ENCODE results near the gene MPIG6B.
A peak's percentile ranks its signal among the peaks of the same experiment; 100 is the strongest.

Gene MPIG6B

DNA sequence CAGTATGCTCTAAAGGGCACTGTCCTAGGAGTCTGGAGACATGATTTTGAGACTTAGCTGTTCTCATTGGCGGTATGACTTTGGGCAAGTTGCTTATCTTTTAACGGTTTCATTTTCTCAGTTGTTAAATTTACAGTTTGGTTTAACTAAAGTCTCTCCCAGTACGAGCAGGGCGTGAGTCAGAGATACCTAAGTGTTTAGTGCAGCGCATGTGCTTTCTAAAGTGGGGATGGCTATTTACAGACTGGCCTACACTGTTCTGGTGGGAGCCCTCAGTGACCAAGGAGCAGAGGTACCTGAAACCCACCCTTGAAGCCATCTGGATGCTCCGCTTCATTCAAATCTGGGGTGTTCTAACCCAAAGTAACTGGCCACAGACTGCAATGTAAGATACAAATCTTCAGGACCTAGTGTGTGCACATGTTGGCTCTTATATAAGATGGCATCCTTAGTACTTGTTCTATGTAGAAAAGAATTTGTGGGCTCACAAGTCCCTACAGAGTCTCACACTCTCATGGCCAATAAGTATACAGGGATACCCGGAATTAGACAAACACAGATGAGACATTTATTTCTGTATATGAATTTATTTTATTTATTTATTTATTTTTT, 27.3 kb downstream of the MPIG6B start:
- no peaks in the 10 kb centered on the region for H3K4me1 ChIP-seq (ENCODE audit: control insufficient read depth in 1 of 2, insufficient read depth in 2 of 2, low read length in 2 of 2)
- H3K4me3 ChIP-seq (ENCODE audit: low read depth in 1 of 2, low read length in 2 of 2): no peak overlapping the region
- no peaks in the 10 kb centered on the region for H3K9me3 ChIP-seq (ENCODE audit: control insufficient read depth in 1 of 2, low read length in 2 of 2)
- H3K9ac ChIP-seq (ENCODE audit: low read depth in 1 of 2, low read length in 2 of 2): no peak overlapping the region
- no peak overlapping the region for H3K27ac ChIP-seq (ENCODE audit: low read depth, low read length)
- H3K27me3 ChIP-seq (ENCODE audit: control insufficient read depth in 1 of 2, insufficient read depth in 2 of 2, low read length in 2 of 2): no peaks in the 10 kb centered on the region
- H3K36me3 ChIP-seq (ENCODE audit: control insufficient read depth in 1 of 2, insufficient read depth in 2 of 2, low read length in 2 of 2): peaks cover 0 to 6% of the 10 kb centered on the region in 2 donors

DNA sequence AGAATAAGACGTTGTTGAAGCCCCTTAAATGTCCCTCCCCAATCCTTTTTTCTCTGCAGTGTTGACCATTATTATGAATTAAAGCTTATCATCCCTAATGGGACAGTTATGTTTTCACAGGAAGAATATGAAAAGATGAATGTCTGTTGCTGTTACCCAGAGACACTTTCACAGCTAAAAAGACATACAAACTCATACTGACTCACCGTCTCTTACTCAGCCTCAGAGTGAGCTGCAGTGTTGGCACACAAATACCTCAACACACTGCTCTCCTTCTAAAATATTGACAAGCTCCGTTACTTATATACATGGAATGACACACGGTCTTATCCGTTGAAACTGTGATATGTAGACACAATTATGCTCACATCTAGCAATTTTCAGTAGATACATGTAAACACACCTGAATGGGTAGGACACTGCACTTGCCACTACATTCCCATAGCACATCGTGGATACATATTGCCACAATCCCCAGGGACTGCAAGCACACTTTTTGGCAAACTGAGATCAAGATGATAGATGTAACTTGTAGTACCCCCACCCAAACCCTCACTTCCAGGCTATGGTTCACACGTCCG, 29.7 kb downstream of the MPIG6B start:
- Histone ChIP-seq H3K4me1 (ENCODE audit: control insufficient read depth in 1 of 2, insufficient read depth in 2 of 2, low read length in 2 of 2) (no peaks in the 10 kb centered on the region), H3K27ac (ENCODE audit: low read depth, low read length) (no peak overlapping the region), H3K27me3 (ENCODE audit: control insufficient read depth in 1 of 2, insufficient read depth in 2 of 2, low read length in 2 of 2) (no peaks in the 10 kb centered on the region), H3K36me3 (ENCODE audit: control insufficient read depth in 1 of 2, insufficient read depth in 2 of 2, low read length in 2 of 2) (no peaks in the 10 kb centered on the region), H3K9ac (ENCODE audit: low read depth in 1 of 2, low read length in 2 of 2) (no peak overlapping the region), H3K4me3 (ENCODE audit: low read depth in 1 of 2, low read length in 2 of 2) (no peak overlapping the region), H3K9me3 (ENCODE audit: control insufficient read depth in 1 of 2, low read length in 2 of 2) (no peaks in the 10 kb centered on the region)

DNA sequence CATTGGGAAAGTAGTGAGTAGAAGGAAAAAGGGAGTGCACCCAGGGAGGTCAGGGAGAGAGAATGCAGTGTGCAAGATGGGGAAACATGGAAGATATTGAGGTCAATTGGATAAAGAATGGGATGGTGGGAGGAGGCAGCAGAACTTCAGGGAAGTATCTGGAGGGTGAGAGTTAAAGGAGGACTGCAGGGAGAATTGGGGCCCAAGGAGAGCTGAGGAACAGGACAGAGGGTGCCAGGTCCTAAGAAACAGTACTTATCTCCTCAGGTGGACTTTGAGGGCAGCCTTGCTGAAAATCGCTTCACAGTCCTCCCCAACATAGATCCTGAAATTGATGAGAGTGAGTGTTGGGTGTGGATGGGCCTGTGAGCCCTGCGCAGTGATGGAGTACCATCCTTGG, 35.1 kb downstream of the MPIG6B start:
- H3K27me3 ChIP-seq (ENCODE audit: control insufficient read depth in 1 of 2, insufficient read depth in 2 of 2, low read length in 2 of 2): no peaks in the 10 kb centered on the region
- no peak overlapping the region for H3K4me3 ChIP-seq (ENCODE audit: low read depth in 1 of 2, low read length in 2 of 2)
- H3K36me3 ChIP-seq (ENCODE audit: control insufficient read depth in 1 of 2, insufficient read depth in 2 of 2, low read length in 2 of 2): peaks cover 0 to 20% of the 10 kb centered on the region in 2 donors
- H3K9me3 ChIP-seq (ENCODE audit: control insufficient read depth in 1 of 2, low read length in 2 of 2): no peaks in the 10 kb centered on the region
- no peak overlapping the region for H3K27ac ChIP-seq (ENCODE audit: low read depth, low read length)
- no peak overlapping the region for H3K9ac ChIP-seq (ENCODE audit: low read depth in 1 of 2, low read length in 2 of 2)
- peaks cover 16 to 27% of the 10 kb centered on the region in 2 donors for H3K4me1 ChIP-seq (ENCODE audit: control insufficient read depth in 1 of 2, insufficient read depth in 2 of 2, low read length in 2 of 2)

DNA sequence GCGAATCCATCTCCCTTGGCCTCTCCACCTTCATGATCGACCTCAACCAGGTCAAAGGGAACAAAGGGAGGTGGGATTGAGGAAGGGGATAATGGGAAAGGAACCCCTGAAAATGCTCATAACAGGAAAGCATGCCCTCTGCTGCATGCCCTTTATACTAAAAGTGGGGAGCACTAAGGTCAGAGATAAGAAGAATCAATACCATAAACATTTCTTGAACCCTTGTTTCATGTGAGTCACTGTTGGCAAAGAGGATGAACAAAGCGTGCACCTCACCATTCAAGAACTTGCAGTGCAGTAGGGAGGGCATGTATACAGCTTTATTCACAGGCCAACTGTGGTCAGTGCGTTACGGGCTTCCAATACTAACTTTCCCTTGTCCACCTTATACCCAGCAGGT, 37.6 kb downstream of the MPIG6B start:
- Histone ChIP-seq H3K36me3 (ENCODE audit: control insufficient read depth in 1 of 2, insufficient read depth in 2 of 2, low read length in 2 of 2) (peaks cover 0 to 24% of the 10 kb centered on the region in 2 donors), H3K9me3 (ENCODE audit: control insufficient read depth in 1 of 2, low read length in 2 of 2) (no peaks in the 10 kb centered on the region), H3K4me3 (ENCODE audit: low read depth in 1 of 2, low read length in 2 of 2) (no peak overlapping the region)

DNA sequence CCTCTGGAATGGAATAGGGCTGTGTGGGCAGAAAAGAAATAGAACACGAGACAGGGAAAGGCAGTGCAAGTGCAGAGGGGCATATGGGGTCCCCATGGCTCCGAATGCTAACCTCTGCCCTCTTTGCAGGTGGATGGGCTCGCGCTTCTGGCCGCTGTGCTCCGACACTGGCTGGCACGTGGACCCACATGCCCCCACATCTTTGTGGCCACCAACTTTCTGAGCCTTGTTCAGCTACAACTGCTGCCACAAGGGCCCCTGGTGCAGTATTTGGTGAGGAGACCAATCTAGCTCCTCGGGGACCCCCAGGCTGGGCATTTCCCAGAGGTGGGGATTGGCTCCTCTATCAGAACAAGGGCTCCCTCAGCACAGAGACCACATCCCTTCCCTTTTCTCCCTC, 38.2 kb downstream of the MPIG6B start:
- Histone ChIP-seq H3K9me3 (ENCODE audit: control insufficient read depth in 1 of 2, low read length in 2 of 2) (no peaks in the 10 kb centered on the region), H3K9ac (ENCODE audit: low read depth in 1 of 2, low read length in 2 of 2) (peak overlapping the region; percentile 33 to 35), H3K4me3 (ENCODE audit: low read depth in 1 of 2, low read length in 2 of 2) (no peak overlapping the region), H3K27me3 (ENCODE audit: control insufficient read depth in 1 of 2, insufficient read depth in 2 of 2, low read length in 2 of 2) (no peaks in the 10 kb centered on the region), H3K36me3 (ENCODE audit: control insufficient read depth in 1 of 2, insufficient read depth in 2 of 2, low read length in 2 of 2) (peaks cover 0 to 24% of the 10 kb centered on the region in 2 donors), H3K27ac (ENCODE audit: low read depth, low read length) (no peak overlapping the region), H3K4me1 (ENCODE audit: control insufficient read depth in 1 of 2, insufficient read depth in 2 of 2, low read length in 2 of 2) (peaks cover 37 to 40% of the 10 kb centered on the region in 2 donors)

More for the DNA sequence above, 37.6 kb downstream of the MPIG6B start:
- H3K27ac ChIP-seq (ENCODE audit: low read depth, low read length): no peak overlapping the region
- H3K27me3 ChIP-seq (ENCODE audit: control insufficient read depth in 1 of 2, insufficient read depth in 2 of 2, low read length in 2 of 2): no peaks in the 10 kb centered on the region
- H3K9ac ChIP-seq (ENCODE audit: low read depth in 1 of 2, low read length in 2 of 2): peak overlapping the region; percentile 33 to 35
- H3K4me1 ChIP-seq (ENCODE audit: control insufficient read depth in 1 of 2, insufficient read depth in 2 of 2, low read length in 2 of 2): peaks cover 34 to 37% of the 10 kb centered on the region in 2 donors

DNA sequence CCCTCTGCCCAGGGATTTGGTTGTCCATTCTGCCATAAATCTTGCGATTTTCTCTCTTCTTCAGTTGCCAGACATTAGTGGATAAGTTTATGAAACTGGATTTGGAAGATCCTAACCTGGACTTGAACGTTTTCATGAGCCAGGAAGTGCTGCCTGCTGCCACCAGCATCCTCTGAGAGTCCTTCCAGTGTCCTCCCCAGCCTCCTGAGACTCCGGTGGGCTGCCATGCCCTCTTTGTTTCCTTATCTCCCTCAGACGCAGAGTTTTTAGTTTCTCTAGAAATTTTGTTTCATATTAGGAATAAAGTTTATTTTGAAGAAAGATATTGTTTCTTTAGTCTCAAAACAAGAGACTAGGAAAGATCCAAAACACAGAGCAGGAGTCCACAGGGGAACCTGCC, 39.2 kb downstream of the MPIG6B start, which contains the start of gene SAPCD1:
TSS of gene SAPCD1 (plus strand) at position 301 of the 400 bp plus-strand sequence. CDS start 399 bp downstream, outside the sequence.
- H3K27ac ChIP-seq (ENCODE audit: low read depth, low read length): no peak within 1 kb of the TSS
- H3K4me1 ChIP-seq (ENCODE audit: control insufficient read depth in 1 of 2, insufficient read depth in 2 of 2, low read length in 2 of 2): peaks cover 41 to 47% of the 10 kb centered on the region in 2 donors
- no peaks in the 10 kb centered on the region for H3K27me3 ChIP-seq (ENCODE audit: control insufficient read depth in 1 of 2, insufficient read depth in 2 of 2, low read length in 2 of 2)

DNA sequence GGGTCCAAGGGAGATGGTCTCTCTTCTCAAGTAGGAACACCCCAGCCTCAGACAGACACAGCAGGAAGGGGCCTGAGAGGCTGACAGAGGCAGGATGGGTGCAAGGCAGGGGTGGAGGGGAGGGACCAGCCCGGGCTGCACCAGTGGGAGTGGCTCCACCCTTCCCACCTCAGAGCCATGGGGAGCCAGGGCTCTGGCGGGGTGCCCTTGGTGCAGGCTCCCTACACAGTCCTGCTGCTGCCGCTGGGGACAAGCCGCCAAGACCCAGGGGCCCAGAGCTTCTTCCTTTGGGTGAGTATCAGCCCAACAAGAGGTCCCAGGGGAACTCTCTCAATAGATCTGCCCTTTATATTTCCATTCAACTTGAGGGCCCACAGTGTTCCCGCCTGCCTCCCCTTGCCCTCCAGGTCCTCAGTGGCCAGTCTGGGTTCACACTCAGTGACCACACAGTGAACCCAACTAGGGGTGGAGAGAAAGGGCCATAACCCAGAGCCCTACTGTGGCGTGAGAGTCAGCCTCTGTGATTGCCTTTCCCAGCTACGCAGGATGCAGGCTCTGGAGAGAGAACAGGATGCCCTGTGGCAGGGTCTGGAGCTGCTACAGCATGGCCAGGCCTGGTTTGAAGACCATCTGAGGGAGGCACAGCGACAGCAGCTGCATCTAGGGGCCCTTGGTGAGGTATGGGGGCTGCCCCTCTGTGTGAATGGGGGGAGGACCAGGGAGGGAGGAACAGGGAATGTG, 39.9 kb downstream of the MPIG6B start:
- Histone ChIP-seq H3K9ac (ENCODE audit: low read depth in 1 of 2, low read length in 2 of 2) (peak overlapping the region in 1 of 2 donors; percentile 16), H3K36me3 (ENCODE audit: control insufficient read depth in 1 of 2, insufficient read depth in 2 of 2, low read length in 2 of 2) (peaks cover 0 to 24% of the 10 kb centered on the region in 2 donors), H3K4me1 (ENCODE audit: control insufficient read depth in 1 of 2, insufficient read depth in 2 of 2, low read length in 2 of 2) (peaks cover 41 to 47% of the 10 kb centered on the region in 2 donors), H3K27ac (ENCODE audit: low read depth, low read length) (no peak overlapping the region), H3K9me3 (ENCODE audit: control insufficient read depth in 1 of 2, low read length in 2 of 2) (no peaks in the 10 kb centered on the region), H3K27me3 (ENCODE audit: control insufficient read depth in 1 of 2, insufficient read depth in 2 of 2, low read length in 2 of 2) (no peaks in the 10 kb centered on the region), H3K4me3 (ENCODE audit: low read depth in 1 of 2, low read length in 2 of 2) (no peak overlapping the region)

More for the DNA sequence above, 39.2 kb downstream of the MPIG6B start, which contains the start of gene SAPCD1:
- H3K36me3 ChIP-seq (ENCODE audit: control insufficient read depth in 1 of 2, insufficient read depth in 2 of 2, low read length in 2 of 2): peaks cover 0 to 24% of the 10 kb centered on the region in 2 donors
- no peak within 1 kb of the TSS for H3K4me3 ChIP-seq (ENCODE audit: low read depth in 1 of 2, low read length in 2 of 2)
- peak within 1 kb of the TSS; percentile 33 to 35 for H3K9ac ChIP-seq (ENCODE audit: low read depth in 1 of 2, low read length in 2 of 2)
- H3K9me3 ChIP-seq (ENCODE audit: control insufficient read depth in 1 of 2, low read length in 2 of 2): no peaks in the 10 kb centered on the region

DNA sequence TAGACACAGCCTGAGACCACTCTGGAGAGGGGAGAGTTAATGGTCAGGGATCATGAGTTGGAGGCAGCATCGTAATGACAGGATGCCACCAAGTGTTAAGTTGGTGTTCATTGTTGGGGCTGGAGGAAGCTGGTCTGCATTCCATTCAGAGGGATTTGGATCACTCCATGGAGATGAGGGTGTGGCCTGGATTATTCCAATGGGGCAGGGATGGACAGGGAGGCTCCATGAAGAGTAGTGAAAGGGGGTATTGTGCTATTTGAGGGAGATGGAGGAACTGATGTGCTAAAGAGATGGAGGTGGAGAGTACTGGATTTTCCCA, 40.4 kb downstream of the MPIG6B start:
- Histone ChIP-seq H3K9ac (ENCODE audit: low read depth in 1 of 2, low read length in 2 of 2) (peak overlapping the region in 1 of 2 donors; percentile 16), H3K36me3 (ENCODE audit: control insufficient read depth in 1 of 2, insufficient read depth in 2 of 2, low read length in 2 of 2) (peaks cover 0 to 20% of the 10 kb centered on the region in 2 donors), H3K4me3 (ENCODE audit: low read depth in 1 of 2, low read length in 2 of 2) (no peak overlapping the region), H3K4me1 (ENCODE audit: control insufficient read depth in 1 of 2, insufficient read depth in 2 of 2, low read length in 2 of 2) (peaks cover 41 to 47% of the 10 kb centered on the region in 2 donors), H3K27me3 (ENCODE audit: control insufficient read depth in 1 of 2, insufficient read depth in 2 of 2, low read length in 2 of 2) (no peaks in the 10 kb centered on the region), H3K9me3 (ENCODE audit: control insufficient read depth in 1 of 2, low read length in 2 of 2) (no peaks in the 10 kb centered on the region), H3K27ac (ENCODE audit: low read depth, low read length) (no peak overlapping the region)

DNA sequence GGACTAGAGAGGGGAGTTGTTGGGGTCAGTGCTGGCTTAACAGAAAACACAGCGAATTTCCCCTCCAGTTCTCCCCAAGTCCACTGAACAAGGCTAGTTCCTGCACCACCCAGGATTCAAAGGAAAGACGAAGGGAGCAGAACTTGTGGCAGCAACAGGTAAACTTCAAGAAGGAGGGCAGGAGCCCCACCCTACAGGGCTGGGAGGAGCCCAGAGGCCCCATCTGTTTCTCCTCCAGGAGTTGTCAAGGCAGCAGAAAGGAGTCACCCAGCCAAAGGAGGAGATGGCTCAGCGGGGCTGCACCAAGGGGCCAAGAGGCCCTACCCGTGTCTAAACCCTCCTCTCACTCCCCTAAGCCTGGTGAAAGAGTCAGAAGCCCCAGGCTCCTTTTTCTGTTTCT, 41.0 kb downstream of the MPIG6B start:
- no peaks in the 10 kb centered on the region for H3K9me3 ChIP-seq (ENCODE audit: control insufficient read depth in 1 of 2, low read length in 2 of 2)
- H3K4me3 ChIP-seq (ENCODE audit: low read depth in 1 of 2, low read length in 2 of 2): no peak overlapping the region
- H3K27me3 ChIP-seq (ENCODE audit: control insufficient read depth in 1 of 2, insufficient read depth in 2 of 2, low read length in 2 of 2): no peaks in the 10 kb centered on the region
- H3K36me3 ChIP-seq (ENCODE audit: control insufficient read depth in 1 of 2, insufficient read depth in 2 of 2, low read length in 2 of 2): peaks cover 0 to 16% of the 10 kb centered on the region in 2 donors
- peaks cover 41 to 47% of the 10 kb centered on the region in 2 donors for H3K4me1 ChIP-seq (ENCODE audit: control insufficient read depth in 1 of 2, insufficient read depth in 2 of 2, low read length in 2 of 2)
- H3K9ac ChIP-seq (ENCODE audit: low read depth in 1 of 2, low read length in 2 of 2): no peak overlapping the region
- H3K27ac ChIP-seq (ENCODE audit: low read depth, low read length): no peak overlapping the region

DNA sequence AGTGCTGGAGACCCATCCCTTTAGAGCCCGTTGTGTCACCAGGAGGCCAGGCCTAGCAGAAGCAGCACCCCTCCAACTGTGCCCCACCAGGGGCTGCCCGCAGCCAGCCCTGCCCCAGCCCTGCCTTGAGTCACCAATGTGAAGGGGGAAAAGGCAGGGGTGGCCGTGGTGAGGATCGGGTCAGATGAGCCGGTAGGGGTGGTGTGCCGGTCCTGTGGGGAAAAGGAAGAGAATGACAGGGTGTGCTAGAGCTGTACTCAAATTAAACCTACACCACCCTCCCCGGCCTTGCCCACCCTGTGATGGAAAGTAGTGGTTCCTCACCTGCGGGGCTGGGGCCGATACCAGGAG, 42.4 kb downstream of the MPIG6B start:
- Histone ChIP-seq H3K9me3 (ENCODE audit: control insufficient read depth in 1 of 2, low read length in 2 of 2) (no peaks in the 10 kb centered on the region), H3K4me3 (ENCODE audit: low read depth in 1 of 2, low read length in 2 of 2) (peak overlapping the region; percentile 41 to 65), H3K4me1 (ENCODE audit: control insufficient read depth in 1 of 2, insufficient read depth in 2 of 2, low read length in 2 of 2) (peaks cover 35 to 45% of the 10 kb centered on the region in 2 donors), H3K36me3 (ENCODE audit: control insufficient read depth in 1 of 2, insufficient read depth in 2 of 2, low read length in 2 of 2) (peaks cover 0 to 14% of the 10 kb centered on the region in 2 donors), H3K27ac (ENCODE audit: low read depth, low read length) (no peak overlapping the region), H3K9ac (ENCODE audit: low read depth in 1 of 2, low read length in 2 of 2) (peak overlapping the region; percentile 47 to 77), H3K27me3 (ENCODE audit: control insufficient read depth in 1 of 2, insufficient read depth in 2 of 2, low read length in 2 of 2) (no peaks in the 10 kb centered on the region)

All from duodenal mucosa (tissue), 2 donors.